GM12865 (cell line): Measurements from ENCODE around the gene SOX13.

ENCODE experiments used
- DNase-seq: peaks from one replicate; pipeline ENCODE4 v3.0.0; 2010; ENCODE audit warnings: low read depth
- H3K4me3 ChIP-seq: 2 replicates; pipeline ENCODE4 v1.5.1; 2011; ENCODE audit warnings: mild to moderate bottlenecking, low read depth, low read length, control low read depth
- CTCF ChIP-seq: IDR thresholded peaks from 2 replicates; pipeline ENCODE4 v1.5.1; 2011; ENCODE audit warnings: low read length, control low read depth, low read depth, inconsistent platforms; ENCODE audit not compliant: insufficient read depth; ENCODE audit errors: missing control alignments

The SOX13 gene

GRCh38 chr1:204059970-204060369, 12.9 kb upstream of the SOX13 start:
- no peak for DNase-seq
- no peak overlapping the region for H3K4me3 ChIP-seq
- no peak for TF ChIP-seq CTCF

GRCh38 chr1:204062106-204062505, 10.8 kb upstream of the SOX13 start:
- no peak for TF ChIP-seq CTCF
- no peak overlapping the region for H3K4me3 ChIP-seq
- DNase-seq = no peak

GRCh38 chr1:204065174-204065985, 7.5 kb upstream of the SOX13 start:
- H3K4me3 ChIP-seq = no peak overlapping the region
- TF ChIP-seq CTCF = no peak
- DNase-seq = no peak

- DNase-seq = no peak
- no peak for TF ChIP-seq CTCF
Observed at GRCh38 chr1:204065986-204066300, 7.0 kb upstream of the SOX13 start.

GRCh38 chr1:204067935-204068334, 5.0 kb upstream of the SOX13 start:
- no peak for TF ChIP-seq CTCF
- no peak for DNase-seq
- no peak overlapping the region for H3K4me3 ChIP-seq

More at GRCh38 chr1:204065986-204066300, 7.0 kb upstream of the SOX13 start:
- H3K4me3 ChIP-seq = no peak overlapping the region

GRCh38 chr1:204069887-204070286, 3.0 kb upstream of the SOX13 start:
- TF ChIP-seq CTCF = no peak
- DNase-seq = no peak
- H3K4me3 ChIP-seq = no peak overlapping the region

GRCh38 chr1:204070895-204071294, 2.0 kb upstream of the SOX13 start:
- H3K4me3 ChIP-seq = no peak overlapping the region
- DNase-seq = no peak
- TF ChIP-seq CTCF = no peak
